ENCODE measurements around the gene CAPN5.

Gene CAPN5

DNA sequence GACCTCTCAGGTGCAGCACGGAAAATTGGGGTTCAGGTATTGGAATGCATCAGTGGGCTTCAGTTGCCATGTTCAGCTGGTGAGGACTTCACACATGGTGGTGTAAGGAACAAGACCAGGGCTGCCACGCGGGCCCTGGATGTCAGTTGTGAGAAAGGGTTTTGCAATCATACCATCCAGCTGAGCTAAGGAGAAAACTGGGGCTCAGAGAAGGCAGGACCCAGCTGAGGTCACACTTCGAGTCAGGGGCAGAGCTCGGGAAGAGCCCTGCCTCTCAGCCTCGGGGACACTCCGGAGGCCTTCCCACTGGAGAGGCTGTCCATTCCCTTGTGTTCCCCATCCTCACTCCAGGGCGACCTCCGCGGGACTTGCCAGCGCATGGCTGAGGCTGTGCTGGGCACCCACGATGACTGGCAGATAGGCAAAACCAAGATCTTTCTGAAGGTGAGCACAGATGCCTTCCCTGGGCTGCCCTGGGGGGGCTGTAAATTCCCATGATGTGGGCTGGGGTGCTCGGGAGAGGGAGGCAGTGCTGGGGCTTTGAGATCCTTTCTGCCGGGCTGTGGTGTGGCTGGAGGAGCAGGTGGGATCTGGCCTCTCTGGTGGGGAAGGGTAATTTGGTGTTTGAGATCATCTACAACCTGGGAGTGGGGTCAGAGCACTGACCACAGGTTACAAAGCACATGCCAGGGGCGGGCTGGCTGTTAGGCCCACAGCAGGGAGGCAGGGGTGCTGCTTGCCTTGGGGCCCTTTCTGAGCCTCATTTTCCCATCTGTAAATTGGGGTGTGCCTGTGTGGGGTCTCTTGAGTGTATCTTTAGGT is 108.5 kb downstream of the CAPN5 start:
- no peak for DNase-seq (ENCODE audit: low read depth)

Data from activated T-cell treated with anti-CD3 and anti-CD28 coated beads for 48 hours (primary cell).